VCaP (cell line): ENCODE results near the gene ACIN1.

Source experiments
- H3K27ac ChIP-seq: fragments of 450-650 bp; 2 replicates; pipeline ENCODE4 v1.5.1; 2017
- TF ChIP-seq, protein P1 (sequence below): fragments of 450-650 bp; conservative IDR thresholded peaks from 2 replicates; pipeline ENCODE4 v1.5.1; 2017; ENCODE audit warnings: mild to moderate bottlenecking, moderate library complexity

Gene ACIN1

DNA sequence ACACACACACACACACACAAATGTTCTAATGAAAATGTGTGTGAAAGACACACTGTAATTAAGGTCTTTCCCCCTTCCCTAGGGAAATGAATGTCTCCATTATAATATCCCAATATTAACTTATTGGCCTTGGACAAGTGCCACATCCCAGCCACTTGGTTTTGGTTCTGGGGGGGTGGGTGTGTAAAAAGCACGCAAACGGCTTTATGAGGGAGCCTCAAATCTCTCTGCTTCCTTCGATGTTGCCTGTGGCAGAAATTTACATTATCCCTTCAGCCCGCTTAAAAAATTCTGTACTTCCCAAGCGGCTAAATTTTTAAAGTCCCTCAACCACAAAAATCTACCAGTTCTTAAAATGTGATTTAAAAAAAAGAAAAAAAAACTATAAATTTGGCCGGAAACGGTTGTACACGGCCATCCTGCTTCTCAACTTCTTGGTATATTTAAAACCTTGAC lies 85.4 kb downstream of the ACIN1 start:
- H3K27ac ChIP-seq, result peak overlapping the region; percentile 96
- TF ChIP-seq, protein P1, sequence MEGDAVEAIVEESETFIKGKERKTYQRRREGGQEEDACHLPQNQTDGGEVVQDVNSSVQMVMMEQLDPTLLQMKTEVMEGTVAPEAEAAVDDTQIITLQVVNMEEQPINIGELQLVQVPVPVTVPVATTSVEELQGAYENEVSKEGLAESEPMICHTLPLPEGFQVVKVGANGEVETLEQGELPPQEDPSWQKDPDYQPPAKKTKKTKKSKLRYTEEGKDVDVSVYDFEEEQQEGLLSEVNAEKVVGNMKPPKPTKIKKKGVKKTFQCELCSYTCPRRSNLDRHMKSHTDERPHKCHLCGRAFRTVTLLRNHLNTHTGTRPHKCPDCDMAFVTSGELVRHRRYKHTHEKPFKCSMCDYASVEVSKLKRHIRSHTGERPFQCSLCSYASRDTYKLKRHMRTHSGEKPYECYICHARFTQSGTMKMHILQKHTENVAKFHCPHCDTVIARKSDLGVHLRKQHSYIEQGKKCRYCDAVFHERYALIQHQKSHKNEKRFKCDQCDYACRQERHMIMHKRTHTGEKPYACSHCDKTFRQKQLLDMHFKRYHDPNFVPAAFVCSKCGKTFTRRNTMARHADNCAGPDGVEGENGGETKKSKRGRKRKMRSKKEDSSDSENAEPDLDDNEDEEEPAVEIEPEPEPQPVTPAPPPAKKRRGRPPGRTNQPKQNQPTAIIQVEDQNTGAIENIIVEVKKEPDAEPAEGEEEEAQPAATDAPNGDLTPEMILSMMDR, result no peak

DNA sequence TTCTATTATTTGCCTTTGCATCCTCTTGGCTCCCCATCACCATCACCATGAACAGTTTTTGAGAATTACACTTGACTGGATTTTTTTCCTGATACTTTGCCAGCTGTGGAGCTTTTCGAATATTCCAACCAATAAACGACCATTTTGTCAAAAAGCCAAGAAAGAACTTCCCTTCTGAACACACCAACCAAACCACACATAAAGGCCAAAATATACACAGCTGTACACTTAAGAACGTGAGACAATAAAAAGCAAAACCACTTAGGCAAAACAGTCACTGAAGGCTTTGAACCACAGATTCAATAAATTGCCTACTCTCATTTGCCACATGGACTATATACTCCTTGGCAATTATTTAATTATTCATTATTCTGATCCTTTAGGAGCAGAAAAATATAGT lies 86.1 kb downstream of the ACIN1 start:
- TF ChIP-seq, protein P1, result no peak
- H3K27ac ChIP-seq, result peak overlapping the region; percentile 96
